Measurements from ENCODE around the gene FCRL2. TPM values are rescaled to one million over a fixed set of nuclear protein-coding genes. Genes with fewer than 3 reads are reported as not detected.
"Not testable (repeated sequence)": the region's sequence is repeated elsewhere in the genome, so short reads cannot be mapped to it uniquely, and the experiment has no call there.

FCRL2 gene
- total RNA-seq, 1 donor from 2014 or later = not detected

DNA sequence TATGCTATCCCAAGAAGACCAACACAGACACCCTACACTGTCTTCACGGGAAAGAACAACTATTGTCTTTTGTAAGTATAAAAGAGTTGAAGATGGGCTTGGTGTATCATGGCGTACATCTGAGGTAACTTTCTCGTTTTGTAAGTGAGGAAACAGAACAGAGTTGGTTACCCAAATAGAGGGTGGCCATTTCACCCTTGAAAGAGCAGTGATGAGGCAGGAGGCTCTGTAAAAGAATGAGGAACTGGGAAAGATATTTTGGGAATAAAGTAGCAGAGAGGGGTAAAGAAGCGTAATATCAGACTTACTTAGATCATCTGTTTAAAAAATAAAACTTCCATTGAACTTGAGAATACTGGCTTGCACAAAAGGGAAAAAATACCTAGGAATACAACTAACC is 18.9 kb downstream of the FCRL2 start:
- H3K4me1 Mint-ChIP-seq (ENCODE audit: low read depth, unreplicated experiment) = no peaks in the 10 kb centered on the region
- no peak overlapping the region for H3K27ac Mint-ChIP-seq (ENCODE audit: unreplicated experiment)
- no peak for DNase-seq
- no peaks in the 10 kb centered on the region for H3K9me3 Mint-ChIP-seq (ENCODE audit: unreplicated experiment)
- H3K36me3 Mint-ChIP-seq (ENCODE audit: unreplicated experiment) = no peaks in the 10 kb centered on the region
- TF ChIP-seq, protein P1, sequence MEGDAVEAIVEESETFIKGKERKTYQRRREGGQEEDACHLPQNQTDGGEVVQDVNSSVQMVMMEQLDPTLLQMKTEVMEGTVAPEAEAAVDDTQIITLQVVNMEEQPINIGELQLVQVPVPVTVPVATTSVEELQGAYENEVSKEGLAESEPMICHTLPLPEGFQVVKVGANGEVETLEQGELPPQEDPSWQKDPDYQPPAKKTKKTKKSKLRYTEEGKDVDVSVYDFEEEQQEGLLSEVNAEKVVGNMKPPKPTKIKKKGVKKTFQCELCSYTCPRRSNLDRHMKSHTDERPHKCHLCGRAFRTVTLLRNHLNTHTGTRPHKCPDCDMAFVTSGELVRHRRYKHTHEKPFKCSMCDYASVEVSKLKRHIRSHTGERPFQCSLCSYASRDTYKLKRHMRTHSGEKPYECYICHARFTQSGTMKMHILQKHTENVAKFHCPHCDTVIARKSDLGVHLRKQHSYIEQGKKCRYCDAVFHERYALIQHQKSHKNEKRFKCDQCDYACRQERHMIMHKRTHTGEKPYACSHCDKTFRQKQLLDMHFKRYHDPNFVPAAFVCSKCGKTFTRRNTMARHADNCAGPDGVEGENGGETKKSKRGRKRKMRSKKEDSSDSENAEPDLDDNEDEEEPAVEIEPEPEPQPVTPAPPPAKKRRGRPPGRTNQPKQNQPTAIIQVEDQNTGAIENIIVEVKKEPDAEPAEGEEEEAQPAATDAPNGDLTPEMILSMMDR (IDR thresholded peaks at IDR 0.05; ENCODE audit: partially characterized antibody, unreplicated experiment) = no peak
- H3K4me3 Mint-ChIP-seq (ENCODE audit: unreplicated experiment) = no peak overlapping the region
- no peaks in the 10 kb centered on the region for H3K27me3 Mint-ChIP-seq (ENCODE audit: unreplicated experiment)

DNA sequence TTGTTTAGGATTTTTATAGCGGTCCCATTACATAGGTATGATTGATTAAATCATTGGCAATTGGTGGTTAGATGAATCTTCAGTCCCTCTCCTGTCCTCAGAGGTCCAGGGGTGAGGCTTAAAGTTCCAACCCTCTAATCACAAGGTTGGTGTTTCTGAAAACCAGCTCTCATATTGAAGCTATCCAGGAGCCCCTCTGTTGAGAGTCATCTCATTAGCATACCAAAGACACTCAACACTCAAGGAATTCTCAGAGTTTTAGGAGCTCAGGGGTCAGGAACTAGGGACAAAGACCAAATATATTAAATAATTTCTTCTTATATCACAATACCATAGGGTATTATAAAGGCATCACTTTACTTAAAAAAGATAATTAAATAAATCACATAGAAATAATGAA is 23.3 kb downstream of the FCRL2 start:
- no peak for DNase-seq
- H3K36me3 Mint-ChIP-seq (ENCODE audit: unreplicated experiment) = no peaks in the 10 kb centered on the region
- H3K27ac Mint-ChIP-seq (ENCODE audit: unreplicated experiment) = no peak overlapping the region
- TF ChIP-seq, protein P1 (IDR thresholded peaks at IDR 0.05; ENCODE audit: partially characterized antibody, unreplicated experiment) = no peak
- H3K4me1 Mint-ChIP-seq (ENCODE audit: low read depth, unreplicated experiment) = no peaks in the 10 kb centered on the region
- H3K27me3 Mint-ChIP-seq (ENCODE audit: unreplicated experiment) = peaks cover under 1% of the 10 kb centered on the region
- H3K4me3 Mint-ChIP-seq (ENCODE audit: unreplicated experiment) = no peak overlapping the region
- peaks cover 2% of the 10 kb centered on the region for H3K9me3 Mint-ChIP-seq (ENCODE audit: unreplicated experiment)

DNA sequence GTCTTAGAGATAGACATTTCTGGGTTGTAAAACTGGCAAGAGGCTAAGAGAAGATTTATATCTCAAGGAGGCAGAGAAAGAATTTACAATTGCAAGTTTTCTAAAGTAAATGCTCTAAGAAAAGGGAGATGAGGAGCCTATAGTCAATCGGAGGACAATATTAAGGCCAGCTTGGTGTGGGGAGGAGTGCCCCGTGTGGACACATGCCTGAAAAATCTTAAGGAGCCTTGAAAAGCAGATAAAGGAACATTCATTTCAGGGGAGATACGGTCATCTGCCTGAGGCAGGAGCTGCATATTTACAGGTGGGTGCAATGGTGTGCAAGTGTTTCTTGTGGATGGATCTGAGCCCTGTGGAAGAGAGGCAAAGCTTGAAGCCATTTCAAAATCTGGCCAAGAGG is 25.6 kb downstream of the FCRL2 start:
- peaks cover 2% of the 10 kb centered on the region for H3K9me3 Mint-ChIP-seq (ENCODE audit: unreplicated experiment)

DNA sequence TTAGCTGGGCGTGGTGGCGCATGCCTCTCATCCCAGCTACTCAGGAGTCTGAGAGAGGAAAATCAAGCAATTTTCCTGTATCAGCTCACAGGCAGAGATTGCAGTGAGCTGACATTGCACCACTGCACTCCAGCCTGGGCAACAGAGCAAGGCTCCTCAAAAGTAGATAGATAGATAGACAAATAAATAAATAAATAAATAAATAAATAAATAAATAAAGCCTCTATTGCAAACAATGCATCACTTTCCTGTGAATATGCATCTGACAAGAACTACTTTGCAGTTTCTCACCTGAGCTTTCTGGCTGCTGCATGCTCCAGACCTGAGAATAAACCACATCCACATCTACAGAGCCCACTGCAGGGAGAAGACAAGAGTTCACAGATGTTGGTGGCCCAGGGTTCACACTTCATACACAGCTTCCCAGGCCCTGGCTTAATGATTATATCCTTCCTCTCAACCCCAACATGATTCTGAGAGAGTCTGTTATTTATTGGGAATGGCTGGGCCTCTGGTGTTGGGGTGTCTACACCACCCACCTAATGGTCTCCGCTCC is 28.6 kb downstream of the FCRL2 start:
- peaks cover 2% of the 10 kb centered on the region for H3K9me3 Mint-ChIP-seq (ENCODE audit: unreplicated experiment)
- TF ChIP-seq, protein P1 (IDR thresholded peaks at IDR 0.05; ENCODE audit: partially characterized antibody, unreplicated experiment) = no peak
- DNase-seq = no peak
- H3K27ac Mint-ChIP-seq (ENCODE audit: unreplicated experiment) = no peak overlapping the region
- H3K27me3 Mint-ChIP-seq (ENCODE audit: unreplicated experiment) = peaks cover 5% of the 10 kb centered on the region
- H3K4me1 Mint-ChIP-seq (ENCODE audit: low read depth, unreplicated experiment) = no peaks in the 10 kb centered on the region
- H3K36me3 Mint-ChIP-seq (ENCODE audit: unreplicated experiment) = no peaks in the 10 kb centered on the region
- no peak overlapping the region for H3K4me3 Mint-ChIP-seq (ENCODE audit: unreplicated experiment)

More for the DNA sequence above, 25.6 kb downstream of the FCRL2 start:
- Mint-ChIP-seq H3K36me3 (ENCODE audit: unreplicated experiment) (no peaks in the 10 kb centered on the region), H3K4me3 (ENCODE audit: unreplicated experiment) (no peak overlapping the region), H3K4me1 (ENCODE audit: low read depth, unreplicated experiment) (no peaks in the 10 kb centered on the region), H3K27ac (ENCODE audit: unreplicated experiment) (no peak overlapping the region), H3K27me3 (ENCODE audit: unreplicated experiment) (peaks cover 5% of the 10 kb centered on the region)
- DNase-seq = no peak
- TF ChIP-seq, protein P1 (IDR thresholded peaks at IDR 0.05; ENCODE audit: partially characterized antibody, unreplicated experiment) = no peak

DNA sequence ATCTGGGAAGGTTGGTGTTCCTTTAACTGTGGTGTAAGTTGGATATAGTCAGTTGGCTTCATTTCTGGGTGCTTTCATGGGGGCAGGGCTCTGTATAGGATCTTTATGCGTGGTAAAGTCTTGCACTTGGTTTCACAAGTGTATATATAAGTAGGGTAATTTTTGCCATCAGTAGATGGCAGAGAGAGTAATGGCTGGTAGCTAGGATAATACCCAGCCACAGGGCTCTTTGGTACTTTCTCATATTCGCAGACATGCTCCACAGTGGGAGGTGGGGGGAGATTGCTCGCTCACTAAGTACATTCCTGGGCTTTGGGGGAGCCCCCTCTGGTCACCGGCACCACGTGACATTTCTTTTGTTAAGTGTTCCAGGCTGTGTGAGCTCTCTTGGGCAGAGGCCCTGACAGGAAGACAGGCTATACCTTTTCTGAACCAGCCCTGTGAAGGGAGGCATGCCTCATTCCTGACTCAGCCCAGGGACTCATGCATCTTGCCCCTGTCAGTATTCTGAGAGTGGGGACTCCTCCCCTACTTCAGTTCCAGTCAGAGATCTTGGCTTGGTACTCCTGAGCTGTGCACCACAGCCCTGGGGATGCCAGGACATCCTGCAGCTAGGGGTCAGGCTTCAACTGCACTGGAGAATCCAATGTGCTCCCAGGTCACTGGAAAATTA is 37.6 kb downstream of the FCRL2 start:
- TF ChIP-seq, protein P1 (IDR thresholded peaks at IDR 0.05; ENCODE audit: partially characterized antibody, unreplicated experiment) = no peak
- peaks cover 3% of the 10 kb centered on the region for H3K27me3 Mint-ChIP-seq (ENCODE audit: unreplicated experiment)
- H3K4me1 Mint-ChIP-seq (ENCODE audit: low read depth, unreplicated experiment) = no peaks in the 10 kb centered on the region
- H3K9me3 Mint-ChIP-seq (ENCODE audit: unreplicated experiment) = peaks cover 2% of the 10 kb centered on the region
- DNase-seq = no peak
- no peak overlapping the region for H3K27ac Mint-ChIP-seq (ENCODE audit: unreplicated experiment)
- no peak overlapping the region for H3K4me3 Mint-ChIP-seq (ENCODE audit: unreplicated experiment)
- H3K36me3 Mint-ChIP-seq (ENCODE audit: unreplicated experiment) = no peaks in the 10 kb centered on the region

DNA sequence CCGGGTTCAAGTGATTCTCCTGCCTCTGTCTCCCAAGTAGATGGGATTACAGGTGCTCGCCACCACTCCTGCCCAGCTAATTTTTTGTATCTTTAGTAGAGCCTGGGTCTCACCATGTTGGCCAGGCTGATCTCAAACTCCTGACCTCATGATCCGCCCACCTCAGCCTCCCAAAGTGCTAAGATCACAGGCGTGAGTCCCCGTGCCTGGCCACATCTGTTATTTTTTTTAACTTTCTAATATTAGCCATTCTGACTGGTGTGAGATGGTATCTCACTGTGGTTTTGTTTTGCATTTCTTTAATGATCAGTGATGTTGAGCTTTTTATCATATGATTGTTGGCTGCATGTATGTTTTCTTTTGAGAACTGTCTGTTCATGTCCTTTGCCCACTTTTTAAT is 40.9 kb downstream of the FCRL2 start:
- H3K27ac Mint-ChIP-seq (ENCODE audit: unreplicated experiment); H3K4me1 Mint-ChIP-seq (ENCODE audit: low read depth, unreplicated experiment); H3K4me3 Mint-ChIP-seq (ENCODE audit: unreplicated experiment): not testable (repeated sequence)

More for the DNA sequence above, 40.9 kb downstream of the FCRL2 start:
- not testable (repeated sequence) for H3K9me3 Mint-ChIP-seq (ENCODE audit: unreplicated experiment); H3K27me3 Mint-ChIP-seq (ENCODE audit: unreplicated experiment); DNase-seq; H3K36me3 Mint-ChIP-seq (ENCODE audit: unreplicated experiment)

Measured in glutamatergic neuron (in vitro differentiated cells).